HL-60/S4 treated with phorbol 12-myristate 13-acetate at 8.2 ng/mL for 4 days and 3 days (cell line): ENCODE data around the gene SPAG17.

Experiments
- in situ Hi-C: fragments of 300-500 bp; cut with MboI; formaldehyde crosslinking; loops from 2 replicates; pipeline ENCODE4 v1.15.0; 2022; ENCODE audit warnings: low sequenced_read_pairs

The SPAG17 gene

GRCh38 chr1:117911051-117911450 lies 274.0 kb downstream of the SPAG17 start:
- in situ Hi-C loops, result no loop called here

- in situ Hi-C loops, result no loop called here
Observed at GRCh38 chr1:117905019-117905418, 280.0 kb downstream of the SPAG17 start.

GRCh38 chr1:117904485-117904884 lies 280.5 kb downstream of the SPAG17 start:
- in situ Hi-C loops, result no loop called here
